GM18870 (cell line): ENCODE results near the gene EVA1C.
"Not testable (repeated sequence)": the region's sequence is repeated elsewhere in the genome, so short reads cannot be mapped to it uniquely, and the experiment has no call there.

Experiments used
- ATAC-seq: cut with Tn5 transposase; IDR thresholded peaks from one replicate; pipeline ENCODE4 v1.9.1; 2021; ENCODE audit warnings: moderate library complexity; ENCODE audit not compliant: unreplicated experiment

The EVA1C gene

DNA sequence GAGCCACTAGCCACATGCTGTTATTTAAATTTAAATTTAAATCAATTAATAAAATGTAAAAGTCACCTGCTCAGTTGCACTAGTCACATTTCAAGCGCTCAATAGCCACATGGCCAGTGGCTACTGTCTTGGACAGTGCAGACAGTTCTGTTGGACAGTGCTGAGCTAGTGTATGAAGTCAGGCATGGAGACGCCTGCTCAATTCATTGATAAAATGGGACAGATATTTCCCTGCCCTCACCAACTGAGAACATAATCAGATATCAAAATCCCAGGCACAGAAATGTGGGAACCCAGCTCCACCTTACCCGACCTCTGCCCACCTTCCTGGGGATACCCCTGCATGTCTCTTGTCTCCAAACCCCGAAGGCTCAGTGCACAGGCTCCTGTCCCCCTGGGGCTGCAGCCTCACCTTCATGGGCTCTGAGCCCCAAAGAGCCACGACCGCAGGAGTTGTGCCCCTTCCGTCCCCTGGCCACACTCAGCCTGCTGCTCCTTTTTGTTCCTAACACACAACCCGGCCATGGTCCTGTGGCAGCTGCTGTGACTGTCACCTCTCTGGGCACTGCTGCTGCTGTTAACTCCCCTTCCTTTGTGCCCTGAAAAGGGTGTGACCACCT lies 109.3 kb downstream of the EVA1C start:
- no peak for ATAC-seq

DNA sequence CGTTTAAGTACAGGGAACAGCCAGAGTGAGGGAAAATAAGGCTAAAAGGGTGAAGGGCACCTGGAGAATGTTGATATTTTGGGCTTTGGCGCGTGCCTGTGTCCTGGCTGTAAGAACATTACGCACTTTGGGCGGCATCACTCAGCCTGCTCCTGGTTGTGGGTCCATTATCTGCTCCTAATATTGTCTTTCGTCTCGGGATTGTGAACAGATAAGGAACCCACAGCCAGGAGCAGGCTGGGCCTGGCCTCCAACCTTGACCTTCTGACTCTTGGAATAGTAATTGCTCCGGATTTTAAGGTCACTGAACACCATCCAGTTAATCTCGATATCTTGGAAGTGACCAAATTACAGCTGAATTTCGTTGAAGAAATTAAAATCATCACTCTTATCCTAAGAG lies 111.0 kb downstream of the EVA1C start:
- ATAC-seq: no peak

DNA sequence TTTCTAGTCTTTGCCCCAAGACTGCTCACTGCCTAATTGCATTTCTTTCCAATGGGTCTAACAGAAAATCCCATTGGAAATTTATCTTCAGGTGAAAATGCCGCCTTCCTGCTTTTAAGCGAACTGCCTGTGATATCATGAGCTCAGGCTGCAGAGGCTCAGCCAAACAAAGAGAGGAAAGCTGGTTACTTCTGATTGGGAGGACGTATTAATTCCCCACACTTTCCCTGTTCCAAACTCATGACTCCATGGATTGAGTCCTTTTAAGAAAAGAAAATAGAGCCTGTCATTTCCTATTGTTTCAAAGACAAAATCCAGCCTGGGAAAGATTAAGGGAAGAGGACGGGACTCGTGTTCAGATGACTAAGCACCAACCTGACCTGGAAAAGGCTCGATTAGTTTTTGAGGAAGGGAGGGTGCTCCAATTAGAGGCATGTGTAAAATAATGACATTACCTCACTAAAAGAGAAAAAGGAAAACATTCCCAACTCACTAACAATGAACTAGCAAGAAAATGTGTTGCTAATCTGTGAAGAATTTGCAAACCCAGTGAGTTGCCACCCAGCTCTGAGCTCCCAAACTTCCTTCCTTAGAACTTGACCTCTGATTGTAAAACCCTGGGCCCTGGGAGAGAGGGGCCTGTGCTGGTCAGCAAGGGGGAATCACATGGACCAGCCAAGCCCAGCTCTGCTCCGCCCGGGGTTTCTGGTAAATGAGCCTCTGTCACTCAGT lies 111.6 kb downstream of the EVA1C start:
- no peak for ATAC-seq

DNA sequence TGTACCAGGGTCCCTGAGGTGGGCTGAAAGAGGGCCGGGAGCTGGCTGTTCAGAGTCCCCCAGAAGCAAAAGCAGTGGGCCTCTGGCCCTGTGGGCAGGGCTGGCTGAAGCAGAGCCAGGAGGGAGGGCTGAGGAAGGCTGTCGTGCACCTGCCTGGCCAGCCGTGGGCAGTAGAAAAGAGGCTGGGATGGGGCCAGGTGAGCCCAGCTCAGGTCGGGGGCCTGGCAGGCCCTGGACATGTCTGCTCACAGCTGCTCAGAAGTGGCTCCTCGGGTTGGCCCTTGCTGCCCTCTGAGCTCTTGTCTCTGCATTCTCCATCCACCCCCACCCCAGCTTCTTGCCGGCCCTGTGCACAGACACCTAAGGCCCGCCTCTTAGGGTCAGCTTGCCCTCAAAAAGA lies 112.8 kb downstream of the EVA1C start:
- no peak for ATAC-seq

DNA sequence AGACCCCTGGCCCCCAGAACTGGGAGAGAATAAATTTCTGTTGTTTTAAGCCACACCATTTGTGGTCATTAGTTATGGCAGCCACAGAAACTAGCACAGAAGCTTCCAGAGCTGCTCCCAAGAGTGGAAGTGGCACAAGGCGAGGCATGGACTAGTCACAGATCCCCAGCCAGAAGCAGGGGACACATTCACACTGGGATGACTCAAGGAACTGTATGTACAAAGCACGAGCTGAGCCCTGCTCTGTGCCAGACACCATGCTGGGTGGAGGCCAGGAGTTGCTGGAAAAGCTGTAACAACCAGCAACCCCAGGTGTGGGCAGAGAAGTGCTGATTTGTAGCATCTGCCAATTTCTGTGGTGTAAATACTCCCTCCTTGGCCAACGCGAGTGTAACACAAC lies 117.2 kb downstream of the EVA1C start:
- no peak for ATAC-seq

DNA sequence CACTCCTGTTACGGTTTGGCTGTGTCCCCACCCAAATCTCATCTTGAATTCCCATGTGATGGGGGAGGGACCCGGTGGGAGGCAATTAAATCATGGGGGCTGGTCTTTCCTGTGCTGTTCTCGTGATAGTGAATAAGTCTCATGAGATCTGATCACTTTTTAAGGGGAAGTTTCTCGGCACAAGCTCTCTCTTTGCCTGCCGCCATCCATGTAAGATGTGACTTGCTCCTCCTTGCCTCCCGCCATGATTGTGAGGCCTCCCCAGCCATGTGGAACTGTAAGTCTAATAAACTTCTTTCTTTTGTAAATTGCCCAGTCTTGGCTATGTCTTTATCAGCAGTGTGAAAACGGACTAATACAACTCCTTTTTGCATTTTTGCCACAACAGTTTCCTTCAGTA lies 118.3 kb downstream of the EVA1C start:
- ATAC-seq: not testable (repeated sequence)

DNA sequence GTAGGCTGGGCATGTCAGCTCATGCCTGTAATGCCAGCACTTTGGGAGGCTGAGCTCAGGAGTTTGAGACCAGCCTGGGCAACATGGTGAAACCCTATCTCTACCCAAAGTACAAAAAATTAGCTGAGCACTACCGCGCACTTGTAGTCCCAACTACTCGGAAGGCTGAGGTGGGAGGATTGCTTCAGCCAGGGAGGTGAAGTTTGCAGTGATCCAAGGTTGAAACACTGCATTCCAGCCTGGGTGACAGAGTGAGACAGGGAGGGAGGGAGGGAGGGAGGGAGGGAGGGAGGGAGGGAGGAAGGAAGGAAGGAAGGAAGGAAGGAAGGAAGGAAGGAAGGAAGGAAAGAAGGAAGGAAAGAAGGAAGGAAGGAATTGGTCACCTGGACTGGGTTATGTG lies 119.1 kb downstream of the EVA1C start:
- not testable (repeated sequence) for ATAC-seq

DNA sequence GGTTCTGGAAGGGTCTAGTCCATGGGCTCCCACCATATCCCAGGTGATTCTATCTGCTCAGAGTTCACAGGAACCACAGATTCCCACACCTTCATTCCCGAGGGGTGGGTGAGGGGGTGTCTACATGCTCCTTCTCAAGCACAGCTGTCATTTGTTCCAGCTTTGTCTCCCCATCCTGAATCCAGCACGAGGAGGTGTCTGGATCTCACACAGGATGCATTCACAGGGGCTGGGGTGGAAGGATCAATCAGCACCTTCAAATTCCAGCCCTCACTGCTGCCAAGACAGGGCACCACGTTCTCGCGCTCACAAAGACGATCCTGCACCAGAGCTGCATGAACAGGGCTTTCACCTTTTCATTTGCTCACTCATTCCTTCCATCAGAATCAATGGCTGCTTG lies 120.1 kb downstream of the EVA1C start:
- ATAC-seq: no peak

DNA sequence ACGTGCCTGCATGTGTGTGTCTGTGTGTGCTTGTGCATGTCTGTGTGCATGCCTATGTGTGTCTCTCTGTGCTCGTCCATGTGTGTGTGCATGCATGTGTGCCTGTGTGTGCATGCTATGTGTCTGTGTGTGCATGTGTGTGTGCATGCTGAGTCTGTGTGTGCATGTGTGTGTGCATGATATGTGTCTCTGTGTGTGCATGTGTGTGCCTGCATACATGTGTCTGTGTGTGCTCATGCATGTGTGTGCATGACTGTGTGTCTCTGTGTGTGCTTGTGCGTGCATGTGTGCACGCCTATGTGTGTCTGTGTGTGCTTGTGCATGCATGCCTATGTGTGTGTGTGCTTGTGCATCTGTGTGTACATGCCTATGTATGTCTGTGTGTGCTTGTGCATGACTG lies 120.5 kb downstream of the EVA1C start:
- ATAC-seq: no peak

DNA sequence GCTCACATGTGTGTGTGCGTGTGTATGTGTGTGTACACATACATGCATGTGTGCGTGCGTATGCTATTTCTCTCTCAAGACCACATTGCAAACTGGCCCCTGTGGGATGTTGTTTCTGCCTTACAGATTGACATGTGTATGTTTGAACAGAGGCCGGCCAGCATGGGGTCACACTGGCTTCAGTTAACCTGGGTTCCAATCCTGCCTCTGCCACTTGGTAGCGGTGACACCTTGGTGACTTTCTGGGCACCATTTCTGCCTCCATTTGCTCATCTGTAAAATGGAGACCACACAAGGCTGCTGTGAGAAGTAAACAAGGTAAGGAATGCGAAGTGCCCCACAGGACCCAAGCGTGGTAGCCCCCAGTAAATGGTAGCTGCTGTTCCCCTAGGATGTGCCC lies 121.1 kb downstream of the EVA1C start:
- no peak for ATAC-seq

DNA sequence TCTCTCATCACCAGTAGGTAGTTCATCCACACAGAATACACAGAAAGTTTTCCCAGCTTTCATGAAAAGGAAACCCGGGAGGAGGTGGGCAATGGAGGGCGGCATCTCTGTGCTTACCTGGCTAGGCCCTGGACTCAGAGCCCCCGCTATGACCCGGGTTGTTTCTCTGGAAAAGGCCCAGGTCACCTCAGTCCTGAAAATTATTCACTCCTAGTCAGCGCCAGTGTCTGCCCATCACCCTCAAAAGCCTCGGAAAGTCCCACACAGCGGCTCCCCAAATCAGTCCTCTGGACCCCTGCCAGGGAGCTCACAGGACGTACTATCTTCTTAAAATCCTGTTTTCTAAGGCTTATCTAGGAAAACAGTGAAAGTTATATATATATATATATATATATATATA lies 121.6 kb downstream of the EVA1C start:
- no peak for ATAC-seq

DNA sequence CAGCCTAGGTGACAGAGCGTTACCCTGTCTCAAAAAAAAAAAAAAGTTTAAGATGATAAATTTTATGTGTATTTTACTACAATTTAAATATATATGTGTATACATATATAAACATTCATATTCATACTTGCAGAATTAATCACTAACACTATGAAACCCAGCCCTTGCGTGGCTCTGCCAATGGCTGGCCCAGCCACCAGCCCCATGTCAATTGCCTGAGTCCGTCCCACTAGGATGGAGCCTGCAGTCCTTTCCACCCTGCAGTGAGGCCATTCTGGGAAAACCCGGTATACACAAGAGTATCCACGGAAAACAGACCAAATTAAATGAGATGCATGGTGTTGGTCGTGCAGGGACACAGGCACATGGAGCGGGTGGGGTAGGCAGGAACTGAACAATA lies 123.1 kb downstream of the EVA1C start:
- no peak for ATAC-seq

DNA sequence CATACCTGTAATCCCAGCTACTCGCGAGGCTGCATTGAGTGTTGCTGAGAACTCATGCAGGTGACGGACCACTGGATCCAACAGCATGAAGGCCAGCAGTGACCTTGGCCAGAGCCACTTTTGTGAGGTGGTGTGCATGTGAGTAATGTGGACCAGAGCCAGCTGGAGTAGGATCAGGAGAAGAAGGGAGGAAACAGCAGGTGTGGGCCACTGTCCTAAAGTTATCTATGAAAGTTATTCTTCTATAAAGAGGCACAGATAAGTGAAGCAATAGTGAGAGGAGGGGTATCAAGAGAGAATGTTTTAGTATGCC lies 125.0 kb downstream of the EVA1C start:
- ATAC-seq: no peak

DNA sequence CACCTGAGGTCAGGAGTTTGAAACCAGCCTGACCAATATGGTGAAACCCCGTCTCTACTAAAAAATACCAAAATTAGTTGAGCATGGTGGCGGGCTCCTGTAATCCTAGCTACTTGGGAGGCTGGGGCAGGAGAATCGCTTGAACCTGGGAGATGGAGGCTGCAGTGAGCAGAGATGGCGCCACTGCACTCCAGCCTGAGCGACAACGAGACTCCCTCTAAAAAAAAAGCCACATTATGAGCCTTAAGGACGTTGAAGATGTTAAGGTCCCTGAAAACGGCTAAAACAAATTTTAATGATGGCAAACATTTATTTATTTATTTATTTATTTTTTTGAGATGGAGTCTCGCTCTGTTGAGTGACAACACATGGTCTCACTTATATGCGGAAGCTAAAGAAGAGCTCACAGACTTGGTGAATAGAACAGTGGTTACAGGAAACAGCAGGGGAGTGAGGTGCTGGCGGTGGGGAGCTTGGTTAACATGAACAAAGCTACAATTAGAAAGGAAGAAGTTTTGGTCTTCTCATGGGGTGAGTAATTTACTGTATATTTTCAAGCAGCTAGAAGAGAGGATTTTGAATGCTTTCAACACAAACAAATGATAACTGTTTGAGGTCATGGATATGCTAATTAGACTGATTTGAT lies 125.8 kb downstream of the EVA1C start:
- ATAC-seq: no peak

DNA sequence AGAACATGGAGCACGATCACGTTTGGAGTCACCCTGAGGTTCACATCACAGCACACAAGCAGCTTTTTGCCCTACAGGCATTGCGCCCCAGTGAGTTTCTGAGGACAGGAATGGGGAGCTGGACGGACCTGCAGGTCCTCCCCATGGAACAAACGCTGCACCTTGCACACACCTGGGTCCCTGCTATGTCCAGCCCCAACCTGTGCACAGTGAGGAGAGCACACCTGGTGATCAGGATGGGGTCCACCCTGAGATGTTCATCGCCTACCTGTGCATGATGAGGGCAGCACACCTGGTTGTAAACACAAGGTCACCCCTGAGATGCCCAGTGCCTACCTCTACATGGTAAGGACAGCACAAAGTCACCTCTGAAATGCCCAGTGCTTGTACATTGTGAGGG lies 126.9 kb downstream of the EVA1C start:
- ATAC-seq: no peak

DNA sequence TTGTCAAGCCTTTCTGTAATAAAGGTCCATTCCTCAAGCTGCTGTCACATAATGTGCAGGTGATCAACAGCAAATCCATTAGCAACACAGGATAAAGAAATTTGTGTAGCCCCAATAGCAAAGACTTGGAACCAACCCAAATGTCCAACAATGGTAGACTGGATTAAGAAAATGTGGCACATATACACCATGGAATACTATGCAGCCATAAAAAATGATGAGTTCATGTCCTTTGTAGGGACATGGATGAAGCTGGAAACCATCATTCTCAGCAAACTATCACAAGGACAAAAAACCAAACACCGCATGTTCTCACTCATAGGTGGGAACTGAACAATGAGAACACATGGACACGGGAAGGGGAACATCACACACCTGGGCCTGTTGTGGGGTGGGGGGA lies 130.6 kb downstream of the EVA1C start:
- ATAC-seq: not testable (repeated sequence)

DNA sequence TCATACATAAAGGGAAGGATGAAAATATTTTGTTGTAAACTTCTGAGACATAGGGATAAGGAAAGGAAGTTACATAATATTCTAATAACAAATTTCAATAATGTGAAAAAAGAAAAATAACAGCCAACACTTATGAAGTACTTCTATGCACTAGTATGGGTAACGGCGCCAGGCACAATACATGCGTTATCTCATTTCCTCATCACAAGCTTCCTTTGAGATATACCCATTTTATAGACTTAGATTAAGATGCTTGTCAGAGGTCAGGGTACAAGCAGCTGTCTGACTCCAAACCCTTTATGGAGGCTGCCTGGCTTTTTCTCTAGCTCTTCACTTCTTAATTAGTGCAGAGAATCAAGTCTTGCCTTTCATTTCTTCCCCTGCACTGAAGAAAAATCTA lies 131.5 kb downstream of the EVA1C start:
- no peak for ATAC-seq

DNA sequence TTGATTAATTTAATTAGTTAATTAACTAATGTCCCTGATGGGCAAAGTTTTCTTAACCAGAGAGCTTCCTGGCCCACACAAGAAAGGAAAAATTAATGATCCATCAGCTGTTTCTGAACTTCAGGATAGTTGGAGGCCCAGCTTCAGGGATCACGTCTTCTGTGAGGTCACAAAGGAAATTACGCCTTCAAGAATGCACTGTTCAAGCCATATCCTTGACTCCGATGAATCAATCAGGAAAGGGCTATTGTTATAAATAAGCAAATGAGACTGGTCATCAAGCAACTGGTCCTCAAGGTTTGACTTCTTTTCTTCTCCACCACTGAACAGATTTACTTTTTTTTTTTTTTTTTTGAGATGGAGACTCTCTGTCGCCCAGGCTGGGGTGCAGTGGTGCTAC lies 132.2 kb downstream of the EVA1C start:
- no peak for ATAC-seq

DNA sequence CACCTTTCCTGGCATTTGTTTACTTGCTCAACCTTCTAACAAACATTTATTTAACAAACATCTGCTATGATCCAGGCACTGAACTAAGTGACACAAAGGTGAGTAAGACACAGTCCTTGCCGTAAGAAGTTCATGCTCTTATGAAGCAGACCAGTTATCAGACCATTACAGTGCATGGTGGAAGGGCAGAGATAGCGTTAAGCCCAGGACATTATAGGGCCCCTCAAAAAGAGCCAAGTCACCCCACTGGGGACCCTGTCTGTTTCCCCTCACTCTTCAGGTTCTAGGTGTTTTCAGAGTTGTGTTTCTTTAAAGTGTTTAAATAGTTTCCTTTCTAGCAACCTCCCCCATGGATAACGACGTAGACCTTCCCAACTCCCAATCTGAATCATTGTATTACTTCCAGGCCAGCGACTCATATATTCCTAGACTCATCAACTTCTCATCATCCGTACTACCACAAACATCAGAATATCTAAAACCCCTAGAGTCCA lies 133.5 kb downstream of the EVA1C start:
- ATAC-seq: no peak

DNA sequence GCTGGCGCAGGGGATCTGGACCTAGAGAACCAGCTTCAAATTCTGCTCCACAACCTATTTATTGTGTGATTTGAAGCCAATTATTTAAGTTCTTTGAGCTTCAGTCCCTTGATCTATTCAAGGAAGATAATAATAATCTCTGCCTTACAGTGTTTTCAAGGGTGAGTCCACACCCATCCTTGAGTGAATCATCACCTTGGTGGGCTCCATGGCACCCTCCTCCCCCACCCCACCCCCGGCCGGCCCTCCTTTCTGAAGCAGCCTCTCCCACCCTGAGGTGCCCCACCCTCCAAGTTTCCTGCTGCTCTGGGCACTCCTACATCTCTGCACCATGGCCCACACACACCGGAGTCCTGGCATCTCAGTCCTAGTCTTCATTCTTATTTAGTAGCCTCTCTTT lies 134.5 kb downstream of the EVA1C start:
- ATAC-seq: no peak

DNA sequence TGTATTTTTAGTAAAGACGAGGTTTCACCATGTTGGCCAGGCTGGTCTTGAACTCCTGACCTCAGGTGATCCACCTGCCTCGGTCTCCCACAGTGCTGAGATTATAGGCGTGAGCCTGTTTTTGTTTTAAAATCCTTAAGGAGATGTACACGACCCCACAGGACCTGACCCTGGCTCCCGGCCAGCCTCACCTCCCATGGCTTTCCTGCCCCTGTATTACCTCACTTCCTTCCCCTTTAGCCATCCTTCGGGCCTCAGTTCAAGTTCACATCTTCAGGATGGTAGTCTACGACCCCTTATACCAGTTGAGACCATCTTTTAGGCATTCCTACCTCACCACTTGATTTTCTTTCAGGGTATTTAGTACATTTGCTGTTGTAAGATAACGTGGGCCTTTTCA lies 136.5 kb downstream of the EVA1C start:
- ATAC-seq: no peak

DNA sequence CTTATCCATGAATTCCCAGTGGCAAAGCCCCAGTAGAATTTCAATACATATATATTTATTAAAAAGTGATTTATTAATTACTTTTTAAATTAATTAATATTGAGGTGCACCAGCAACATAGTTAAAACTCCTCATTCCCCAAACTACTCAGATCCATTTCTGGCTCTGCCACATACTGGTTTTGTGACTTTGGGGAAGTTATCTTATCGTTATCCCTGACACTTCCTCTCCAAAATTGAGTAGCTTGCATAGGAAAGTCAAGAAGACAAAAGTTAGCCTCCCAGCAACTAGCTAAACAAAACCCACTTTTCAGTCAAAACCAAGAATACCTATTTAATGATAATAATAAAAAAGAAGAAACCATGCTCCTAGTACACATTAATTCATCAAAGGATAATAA lies 136.9 kb downstream of the EVA1C start:
- no peak for ATAC-seq
